GM19043 (cell line): ENCODE results near the gene RING1.
A peak's percentile ranks its signal among the peaks of the same experiment; 100 is the strongest.

Experiments used
- ATAC-seq: cut with Tn5 transposase; IDR thresholded peaks from one replicate; pipeline ENCODE4 v1.9.1; 2021; ENCODE audit warnings: low read depth; ENCODE audit not compliant: unreplicated experiment

Gene RING1

DNA sequence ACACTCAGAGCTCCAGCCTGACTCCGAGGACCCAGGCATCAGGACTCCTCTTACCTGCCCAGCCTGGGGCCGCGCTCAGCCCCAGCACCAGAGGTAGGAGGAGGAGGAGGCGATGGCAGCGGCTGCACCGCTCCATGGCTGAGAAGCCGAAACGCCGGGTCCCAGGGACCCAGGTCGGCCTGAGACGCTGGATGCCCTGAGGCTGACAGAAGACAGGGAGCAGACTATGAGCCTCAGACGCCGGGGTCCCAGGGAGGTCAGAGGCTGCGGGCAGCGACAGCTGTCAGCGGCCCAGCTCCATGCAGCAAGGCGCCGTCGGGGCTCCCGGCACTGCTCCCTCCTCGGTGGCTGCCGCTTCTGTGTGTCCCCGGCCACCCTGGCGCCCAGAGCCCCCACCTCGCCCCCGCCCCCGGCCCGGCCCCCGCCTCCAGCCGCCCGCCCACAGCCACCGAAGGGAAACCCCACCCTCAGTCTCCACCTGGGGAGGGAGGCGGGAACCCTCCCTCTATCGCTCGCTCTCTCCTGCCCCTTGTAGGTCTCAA, 16.1 kb upstream of the RING1 start, which contains the start of gene COL11A2:
COL11A2 (minus strand) TSS at position 363 of the 542 bp plus-strand sequence; CDS start at position 136, 227 bp downstream.
- ATAC-seq = no peak

DNA sequence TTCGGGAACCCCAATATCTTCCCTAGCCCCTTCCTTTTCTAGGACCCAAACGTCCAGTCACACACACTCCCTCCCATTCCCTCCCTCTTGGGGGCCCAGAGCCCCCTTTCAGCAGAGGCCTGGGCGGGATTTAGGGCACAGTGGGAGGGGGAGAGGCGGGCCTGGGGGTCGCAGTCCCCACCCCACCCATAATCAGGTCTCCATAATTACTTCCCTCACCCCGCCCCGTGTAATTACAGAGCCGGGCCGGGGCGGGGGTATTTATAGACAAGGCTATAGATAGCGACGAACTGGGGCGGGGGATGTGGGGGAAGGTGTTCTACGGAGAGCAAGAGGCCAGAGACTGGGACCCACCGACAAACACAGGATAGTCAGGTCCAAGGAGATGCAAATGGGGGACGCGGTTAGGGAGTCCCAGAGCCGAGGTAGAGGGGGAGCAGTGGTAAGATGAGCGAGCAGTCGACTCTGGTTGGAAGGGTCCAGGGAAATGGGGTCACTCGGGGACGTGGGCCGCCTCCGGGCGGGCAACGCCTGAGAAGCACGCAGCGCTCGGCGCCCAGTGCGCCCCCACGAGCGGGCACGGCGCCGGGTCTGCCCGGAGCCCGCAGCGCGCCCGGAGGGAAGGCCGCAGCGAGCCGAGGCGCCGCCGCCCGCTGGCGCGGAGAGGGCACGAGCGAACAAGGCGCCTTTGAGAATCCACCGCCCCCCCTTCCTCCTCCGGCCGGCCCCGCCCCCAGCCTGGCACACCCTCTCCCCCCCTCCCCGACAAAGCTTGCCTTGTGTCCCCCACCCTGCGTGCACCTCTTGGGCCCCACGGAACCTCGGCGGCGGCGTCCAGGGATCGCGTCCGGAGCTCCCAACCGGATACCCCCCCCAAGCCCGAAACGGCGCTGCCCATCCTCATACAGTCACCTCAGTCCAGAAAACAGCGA, 15.4 kb upstream of the RING1 start:
- no peak for ATAC-seq

DNA sequence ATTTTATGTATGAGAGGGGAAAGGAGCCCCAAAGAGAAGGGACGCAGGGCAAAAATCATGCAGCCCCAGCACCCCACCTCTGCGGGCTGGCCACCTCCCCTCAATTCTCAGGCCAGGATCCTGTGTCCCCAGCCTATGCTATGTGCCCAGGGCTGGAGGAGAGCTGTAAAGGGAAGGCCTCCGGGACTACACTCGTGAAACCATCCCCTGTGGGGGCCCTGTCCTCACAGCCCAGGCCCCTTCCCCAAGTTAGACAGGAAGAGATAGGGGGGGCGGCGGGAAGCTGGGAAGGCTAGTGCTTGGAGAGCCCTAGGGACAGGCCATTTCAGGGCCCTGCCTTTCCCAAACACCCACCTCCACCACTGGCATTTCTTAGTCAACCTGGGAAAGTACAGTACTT, 14.7 kb upstream of the RING1 start:
- no peak for ATAC-seq

DNA sequence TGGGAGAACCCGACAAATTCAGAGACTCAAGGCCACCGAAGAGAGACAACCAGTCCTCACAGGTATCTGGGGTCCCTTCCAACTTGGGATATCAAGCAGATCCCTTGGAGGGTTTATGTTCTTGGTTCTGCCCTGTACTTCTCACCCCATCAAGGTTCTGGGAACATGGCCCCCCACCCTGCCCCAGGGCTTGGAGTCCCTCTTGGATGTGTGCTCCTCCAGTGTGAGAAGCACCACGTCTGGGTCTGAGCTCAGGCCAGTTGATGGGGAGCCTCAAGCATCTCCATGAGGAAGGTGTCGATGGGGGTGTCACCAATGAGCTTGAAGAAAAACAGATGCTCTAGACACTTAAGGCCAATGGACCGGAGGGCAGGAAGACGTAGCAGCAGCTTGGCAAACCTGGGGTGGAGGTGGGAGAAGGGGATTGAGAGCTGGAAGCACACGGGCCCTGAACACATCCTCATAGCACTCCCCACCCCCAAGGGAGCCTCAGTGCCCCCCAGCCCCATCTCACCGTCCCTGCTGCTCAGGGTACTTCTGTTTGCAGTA, 13.8 kb upstream of the RING1 start:
- ATAC-seq = no peak

DNA sequence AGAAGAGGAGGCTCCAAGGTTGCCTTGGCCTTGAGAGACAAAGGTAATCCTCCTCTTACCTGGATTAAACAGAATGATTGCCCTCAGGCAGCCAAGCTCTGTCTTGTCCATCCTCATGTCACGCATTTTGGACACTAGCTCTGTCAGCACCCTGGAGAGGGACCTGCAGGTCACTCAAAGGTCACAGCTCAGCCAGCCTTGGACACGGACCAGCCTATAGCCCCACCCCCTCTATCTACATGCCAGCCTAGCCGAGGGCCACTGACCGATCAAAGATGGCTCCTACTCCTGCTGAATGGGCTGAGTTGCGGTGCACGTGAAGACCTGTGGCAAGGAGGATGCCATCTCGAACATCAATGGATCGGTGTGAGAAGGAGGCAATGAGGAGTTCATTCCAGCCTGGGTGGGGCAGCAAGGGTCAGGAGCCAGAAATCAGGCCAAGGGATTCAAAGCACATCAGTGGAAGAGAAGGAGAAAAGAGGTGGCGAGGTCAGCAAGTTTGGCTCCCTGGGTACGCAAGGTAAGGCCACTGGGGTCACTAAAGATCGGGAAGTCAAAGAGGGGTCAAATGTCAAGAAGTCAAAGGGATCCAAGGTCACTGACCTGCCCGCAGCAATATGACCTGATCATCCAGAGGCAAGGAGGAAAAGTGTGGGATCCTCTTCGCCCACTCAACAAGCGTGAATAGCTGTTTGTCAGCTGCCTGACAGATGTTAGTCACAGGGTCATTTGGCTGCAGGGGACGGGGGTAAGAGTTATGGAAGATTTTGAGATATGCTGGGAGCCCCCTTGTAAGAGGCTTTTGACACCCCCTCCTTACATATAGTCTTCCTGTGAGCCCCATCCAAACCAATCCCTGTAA, 12.8 kb upstream of the RING1 start:
- ATAC-seq = no peak

DNA sequence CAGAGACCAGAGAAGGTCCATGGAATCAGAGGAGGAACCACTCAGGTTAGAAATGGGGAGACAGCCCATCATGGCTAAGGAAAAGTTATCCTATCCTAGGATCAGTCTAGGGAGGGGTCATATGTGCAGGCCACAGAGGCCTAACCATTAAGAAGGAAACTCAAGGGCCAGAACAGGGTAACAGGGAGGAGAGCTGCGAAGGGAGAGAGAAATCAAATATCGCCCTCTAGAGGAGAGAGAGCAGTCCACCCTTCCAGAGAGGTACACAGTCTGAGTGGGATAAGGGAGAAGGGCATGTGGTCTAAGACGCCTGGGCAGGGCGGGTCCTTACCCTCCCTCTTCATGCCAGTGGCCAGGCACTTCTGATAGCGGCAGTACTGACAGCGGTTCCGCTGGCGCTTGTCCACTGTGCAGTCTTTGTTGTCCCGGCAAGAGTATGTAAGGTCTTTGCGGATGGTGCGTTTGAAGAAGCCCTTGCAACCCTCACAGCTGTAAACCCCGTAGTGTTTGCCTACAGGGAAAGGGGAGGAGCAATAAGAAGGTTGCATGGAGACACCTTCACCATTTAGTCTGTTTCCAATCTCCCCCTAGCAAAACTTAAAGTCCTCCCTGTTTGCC, 10.8 kb upstream of the RING1 start:
- no peak for ATAC-seq

DNA sequence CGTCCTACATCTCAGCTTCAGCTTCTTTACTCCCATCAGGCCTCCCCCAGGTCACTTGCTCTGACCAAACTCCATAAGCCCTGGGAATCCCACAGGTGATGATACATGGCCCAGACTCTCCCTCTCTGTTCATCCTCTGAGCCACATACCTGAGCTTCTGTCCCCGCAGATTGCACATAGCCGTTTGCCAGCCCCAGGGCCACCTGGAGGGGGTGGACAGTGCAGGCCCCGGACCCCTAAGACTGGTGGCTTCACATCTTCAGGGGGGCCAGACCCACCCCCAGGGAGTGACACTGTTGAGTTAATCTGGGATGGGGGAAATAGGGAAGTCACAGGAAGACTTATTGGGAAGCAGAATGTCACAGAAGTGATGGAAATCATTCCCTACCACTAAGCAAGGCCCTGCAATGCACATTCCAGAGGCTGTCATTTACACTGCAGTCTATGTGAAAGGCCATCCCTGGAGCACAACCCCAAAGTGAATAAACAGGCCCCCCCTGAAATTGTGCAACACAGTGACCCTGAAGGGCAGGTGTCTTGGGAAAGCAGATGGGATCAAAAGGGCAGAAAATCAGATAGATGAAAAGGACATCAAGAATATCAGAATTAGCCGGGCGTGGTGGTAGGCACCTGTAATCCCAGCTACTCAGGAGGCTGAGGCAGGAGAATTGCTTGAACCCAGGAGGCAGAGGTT, 10.0 kb upstream of the RING1 start:
- no peak for ATAC-seq

DNA sequence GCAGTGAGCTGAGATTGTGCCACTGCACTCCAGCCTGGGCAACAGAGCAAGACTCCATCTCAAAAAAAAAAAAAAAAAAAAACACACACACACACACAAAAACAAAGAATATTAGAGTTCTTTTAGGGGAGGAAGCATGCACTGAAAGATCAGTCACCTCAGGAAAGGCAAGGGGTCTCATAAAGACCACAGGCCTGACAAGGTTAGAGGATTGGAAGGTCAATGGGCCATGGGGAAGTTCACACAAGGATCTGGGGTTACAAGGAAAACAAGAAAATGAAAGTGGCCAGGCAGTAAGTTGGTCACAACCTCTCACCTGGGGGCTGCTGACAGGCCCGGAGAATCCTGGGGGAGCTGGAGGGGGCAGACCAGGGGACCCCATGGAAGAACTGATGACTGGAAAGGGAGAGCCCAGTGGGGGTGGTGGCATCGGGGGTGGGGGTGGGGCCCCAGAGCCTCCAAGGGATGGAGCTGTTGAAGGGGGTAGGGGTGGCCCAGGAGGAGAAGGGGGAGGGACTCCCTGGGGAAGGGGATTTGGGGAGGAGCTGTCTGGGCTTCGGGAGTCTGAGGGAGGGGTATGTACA, 9.4 kb upstream of the RING1 start:
- ATAC-seq = no peak

DNA sequence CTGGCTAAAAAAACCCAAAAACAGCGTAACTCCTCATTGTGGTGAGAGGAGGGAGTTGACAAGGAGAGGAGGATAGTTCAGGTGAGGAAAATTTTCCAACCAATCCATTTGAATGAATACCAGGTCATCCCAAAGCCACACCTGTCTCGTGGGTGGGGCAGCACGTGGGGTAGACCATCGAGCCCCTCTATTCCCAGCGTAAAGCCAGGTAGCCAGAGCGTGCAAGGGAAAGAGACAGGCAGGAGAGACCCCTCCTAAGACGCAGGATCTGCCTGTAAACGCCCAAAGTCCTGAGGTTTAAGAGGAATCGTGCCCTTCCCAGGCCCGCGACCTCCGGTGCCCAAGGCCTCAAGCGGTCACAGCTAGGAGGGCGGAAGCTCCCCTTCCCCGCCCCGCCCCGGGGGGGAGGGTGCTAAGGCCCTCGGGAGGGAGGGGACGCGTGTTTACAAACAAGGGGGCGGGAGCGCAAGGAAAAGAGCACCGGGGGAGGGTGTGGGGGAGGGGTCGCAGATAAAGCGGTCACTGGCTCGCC, 8.5 kb upstream of the RING1 start:
- peak; percentile 9 for ATAC-seq

DNA sequence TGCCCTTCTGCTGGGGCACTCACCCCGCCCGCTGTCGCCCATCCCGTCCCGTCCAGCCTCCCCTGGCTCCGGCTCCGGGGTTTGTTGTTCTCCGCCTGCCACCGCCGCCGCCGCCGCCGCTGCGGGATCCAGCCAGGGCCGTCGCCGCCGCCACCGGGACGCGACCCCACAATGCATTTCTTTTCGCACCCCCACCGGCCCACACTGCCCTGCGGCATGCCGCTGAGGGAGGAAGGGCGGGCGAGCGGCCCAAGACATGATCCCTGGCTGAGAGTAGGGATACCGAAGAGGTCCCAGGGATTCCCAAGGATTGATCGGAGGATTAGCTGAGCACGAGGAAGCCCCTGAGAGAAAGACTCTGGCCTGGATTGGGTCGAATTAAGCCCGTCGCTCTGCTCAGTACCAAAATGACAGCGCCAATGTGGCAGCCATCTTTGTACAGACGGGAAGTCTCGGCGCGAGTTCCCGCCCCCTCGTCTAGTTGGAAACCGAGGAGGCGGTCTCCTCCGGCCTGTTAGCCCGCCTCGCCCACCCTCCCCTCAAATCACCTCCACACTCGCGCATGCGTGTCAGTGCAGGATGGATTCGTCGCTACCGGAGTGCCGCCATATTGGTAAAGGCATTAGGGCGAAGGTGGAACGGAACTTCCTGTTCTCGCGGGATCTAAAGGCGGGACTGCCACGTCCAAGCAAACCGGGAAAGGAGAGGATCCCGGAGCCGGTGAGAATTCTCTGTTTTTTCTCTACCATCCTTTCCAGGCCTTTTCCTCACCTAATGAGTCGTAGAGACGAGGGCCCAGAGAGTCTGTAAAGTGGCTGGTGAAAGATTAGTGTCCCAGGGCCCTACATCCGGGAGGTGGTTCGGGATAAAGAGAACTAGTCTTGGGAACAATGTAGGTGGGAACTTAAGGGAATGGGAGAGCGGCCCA, 7.8 kb upstream of the RING1 start, which contains the start of the genes RXRB and SLC39A7:
RXRB (minus strand) TSS at position 447 of the 928 bp plus-strand sequence; CDS start at position 258, 189 bp downstream.
SLC39A7 (plus strand) TSS at position 649 of the 928 bp plus-strand sequence. CDS start 379 bp downstream, outside the sequence.
- ATAC-seq = peak; percentile 45

DNA sequence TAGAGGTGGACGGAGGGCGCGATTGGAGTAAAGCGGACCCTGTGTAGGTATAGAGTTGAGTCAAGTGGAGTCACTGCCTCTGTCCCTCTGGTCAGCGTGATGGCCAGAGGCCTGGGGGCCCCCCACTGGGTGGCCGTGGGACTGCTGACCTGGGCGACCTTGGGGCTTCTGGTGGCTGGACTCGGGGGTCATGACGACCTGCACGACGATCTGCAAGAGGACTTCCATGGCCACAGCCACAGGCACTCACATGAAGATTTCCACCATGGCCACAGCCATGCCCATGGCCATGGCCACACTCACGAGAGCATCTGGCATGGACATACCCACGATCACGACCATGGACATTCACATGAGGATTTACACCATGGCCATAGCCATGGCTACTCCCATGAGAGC, 7.2 kb upstream of the RING1 start:
- no peak for ATAC-seq

DNA sequence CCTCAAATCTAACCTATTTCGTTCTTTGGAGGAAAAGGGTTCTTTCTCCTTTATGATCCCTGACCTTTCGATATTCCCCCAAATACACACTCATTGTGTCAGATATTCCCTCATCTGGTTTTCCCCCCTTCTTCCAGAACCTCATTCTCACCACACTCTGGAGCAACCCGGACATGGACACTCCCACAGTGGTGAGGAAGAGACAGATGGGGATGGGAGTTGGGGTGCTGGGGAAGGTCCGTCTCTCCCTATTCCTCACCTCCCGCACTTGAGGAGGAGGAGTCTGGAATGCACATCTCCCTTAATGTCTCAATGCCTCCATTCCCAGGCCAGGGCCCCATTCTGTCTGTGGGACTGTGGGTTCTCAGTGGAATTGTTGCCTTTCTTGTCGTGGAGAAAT, 6.4 kb upstream of the RING1 start:
- ATAC-seq = no peak

DNA sequence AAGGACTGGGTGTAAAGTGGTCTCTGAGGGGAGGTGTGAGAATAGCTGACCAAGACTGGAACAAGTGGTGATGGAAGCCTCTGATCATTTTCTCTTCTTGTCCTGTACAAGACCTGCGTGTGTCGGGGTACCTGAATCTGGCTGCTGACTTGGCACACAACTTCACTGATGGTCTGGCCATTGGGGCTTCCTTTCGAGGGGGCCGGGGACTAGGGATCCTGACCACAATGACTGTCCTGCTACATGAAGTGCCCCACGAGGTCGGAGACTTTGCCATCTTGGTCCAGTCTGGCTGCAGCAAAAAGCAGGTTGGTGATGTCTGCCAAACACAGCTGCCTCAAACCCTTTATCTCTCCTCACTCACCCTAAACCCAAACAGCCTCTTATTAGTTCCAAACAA, 5.5 kb upstream of the RING1 start:
- no peak for ATAC-seq

DNA sequence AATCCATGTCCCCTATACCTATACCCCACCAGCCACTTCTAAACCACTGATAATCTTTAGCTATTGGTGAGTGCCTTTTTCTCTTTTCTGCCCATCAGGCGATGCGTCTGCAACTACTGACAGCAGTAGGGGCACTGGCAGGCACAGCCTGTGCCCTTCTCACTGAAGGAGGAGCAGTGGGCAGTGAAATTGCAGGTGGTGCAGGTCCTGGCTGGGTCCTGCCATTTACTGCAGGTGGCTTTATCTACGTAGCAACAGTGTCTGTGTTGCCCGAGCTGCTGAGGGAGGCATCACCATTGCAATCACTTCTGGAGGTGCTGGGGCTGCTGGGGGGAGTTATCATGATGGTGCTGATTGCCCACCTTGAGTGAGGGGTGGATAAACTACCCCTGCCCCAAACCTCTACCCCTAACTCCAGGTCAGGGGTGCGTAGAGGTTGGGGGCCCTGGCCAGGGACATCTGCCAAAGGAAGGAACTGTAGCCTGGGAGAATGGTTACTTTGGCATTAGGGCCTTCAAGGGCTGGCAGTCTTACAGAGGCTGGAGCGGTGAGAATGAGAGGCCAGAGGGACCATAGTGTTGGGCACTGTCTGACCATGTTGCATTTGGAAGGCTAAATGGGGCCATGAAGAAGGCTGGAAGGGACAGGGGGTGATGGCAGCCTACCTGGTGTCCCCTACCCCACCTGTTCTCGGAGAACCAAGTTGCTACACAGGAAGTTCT, 4.7 kb upstream of the RING1 start:
- no peak for ATAC-seq

DNA sequence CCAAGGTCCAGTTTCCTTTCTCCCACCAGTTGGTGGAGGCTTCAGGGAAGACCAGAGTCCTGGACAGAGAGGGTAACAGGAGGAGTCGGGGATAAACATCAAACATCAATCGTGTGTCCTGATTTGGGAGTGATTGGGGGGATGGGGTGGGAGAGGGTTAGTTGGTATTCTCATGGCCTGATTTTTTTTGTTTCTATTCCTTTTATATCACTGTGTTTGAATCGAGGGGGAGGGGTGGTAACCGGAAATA, 4.2 kb upstream of the RING1 start:
- no peak for ATAC-seq

DNA sequence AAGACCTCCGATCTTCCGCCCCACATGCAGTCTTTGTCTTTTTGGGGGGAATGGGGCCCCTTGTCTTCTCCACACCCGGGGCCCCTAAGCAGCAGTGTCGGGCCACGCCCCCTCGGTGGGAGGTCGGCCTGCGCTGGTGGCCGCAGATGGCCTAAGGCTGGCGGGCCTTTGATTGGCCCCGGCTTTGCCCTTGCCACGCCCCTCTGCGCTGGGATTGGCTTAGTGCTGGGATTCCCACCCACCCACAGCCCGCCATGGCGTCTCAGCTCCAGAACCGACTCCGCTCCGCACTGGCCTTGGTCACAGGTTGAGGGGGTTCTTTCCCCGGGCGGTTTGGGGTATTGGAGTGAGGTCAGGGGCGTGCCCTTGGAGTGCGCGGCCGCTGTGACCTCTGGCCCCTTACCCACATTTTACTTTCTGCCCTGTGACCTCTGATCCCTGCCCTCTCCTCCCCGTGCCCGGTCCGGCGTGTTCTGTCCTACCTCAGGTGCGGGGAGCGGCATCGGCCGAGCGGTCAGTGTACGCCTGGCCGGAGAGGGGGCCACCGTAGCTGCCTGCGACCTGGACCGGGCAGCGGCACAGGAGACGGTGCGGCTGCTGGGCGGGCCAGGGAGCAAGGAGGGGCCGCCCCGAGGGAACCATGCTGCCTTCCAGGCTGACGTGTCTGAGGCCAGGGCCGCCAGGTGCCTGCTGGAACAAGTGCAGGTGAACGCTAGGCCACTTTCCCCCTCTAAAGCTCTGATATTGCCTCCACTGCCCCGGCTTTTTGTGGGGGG, 3.7 kb upstream of the RING1 start, which contains the start of gene HSD17B8:
HSD17B8 (plus strand) TSS at position 241 of the 776 bp plus-strand sequence; CDS start at position 255, 14 bp downstream.
- peak; percentile 46 for ATAC-seq
